GM18861 (cell line): ENCODE measurements around the gene RPLP2.

Experiments used
- ATAC-seq: cut with Tn5 transposase; IDR thresholded peaks from one replicate; pipeline ENCODE4 v1.9.1; 2021; ENCODE audit not compliant: unreplicated experiment

RPLP2 gene

DNA sequence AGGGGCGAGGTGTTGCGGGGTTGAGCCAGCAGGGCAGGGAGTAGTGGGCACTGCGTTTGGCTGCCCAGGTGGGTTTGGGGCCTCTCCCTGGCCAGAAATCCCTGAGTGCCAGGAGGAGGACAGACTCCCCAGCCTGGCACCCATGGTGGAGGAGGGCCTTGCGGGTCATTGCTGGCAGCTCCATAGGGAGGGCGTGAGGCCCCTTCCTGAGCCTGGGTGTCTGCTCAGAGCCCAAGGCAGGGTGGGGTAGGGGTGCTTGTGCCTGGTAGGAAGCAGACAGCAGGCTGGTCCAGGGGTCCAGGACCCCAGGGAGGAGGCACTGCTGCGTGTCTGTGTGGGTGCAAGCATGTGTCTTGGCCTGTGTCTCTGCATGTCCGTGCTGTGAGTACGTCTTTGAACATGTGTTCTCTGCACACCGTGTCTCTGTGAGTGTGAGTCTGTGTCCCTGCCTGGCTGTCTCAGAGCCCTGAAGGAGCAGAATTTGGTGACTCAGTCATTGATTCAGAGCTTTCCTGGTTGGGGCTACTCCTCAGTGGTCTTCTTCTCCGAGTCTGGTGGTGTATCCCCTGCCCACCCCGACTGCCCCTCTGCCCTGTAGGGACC, 36.8 kb downstream of the RPLP2 start:
- no peak for ATAC-seq

DNA sequence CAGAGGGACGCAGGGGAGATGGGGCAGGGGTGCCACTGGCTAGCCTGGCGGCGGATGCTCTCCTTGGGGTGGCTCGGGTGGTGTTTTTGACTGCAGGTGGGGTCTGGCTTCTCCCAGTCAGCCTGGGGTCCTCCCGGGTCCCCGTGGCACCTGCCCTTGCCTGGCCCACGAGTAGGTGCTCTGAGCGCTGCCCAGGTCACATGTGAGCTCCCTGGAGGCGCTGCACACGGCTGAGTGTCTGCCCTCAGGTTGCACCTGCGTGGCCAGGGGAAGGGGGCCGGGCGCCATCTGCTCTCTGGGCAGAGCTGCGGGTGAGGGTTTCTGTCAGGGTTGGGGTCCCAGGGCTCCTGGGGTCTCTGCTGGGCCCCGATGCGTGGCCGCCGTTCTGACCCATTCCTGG, 38.1 kb downstream of the RPLP2 start:
- no peak for ATAC-seq

DNA sequence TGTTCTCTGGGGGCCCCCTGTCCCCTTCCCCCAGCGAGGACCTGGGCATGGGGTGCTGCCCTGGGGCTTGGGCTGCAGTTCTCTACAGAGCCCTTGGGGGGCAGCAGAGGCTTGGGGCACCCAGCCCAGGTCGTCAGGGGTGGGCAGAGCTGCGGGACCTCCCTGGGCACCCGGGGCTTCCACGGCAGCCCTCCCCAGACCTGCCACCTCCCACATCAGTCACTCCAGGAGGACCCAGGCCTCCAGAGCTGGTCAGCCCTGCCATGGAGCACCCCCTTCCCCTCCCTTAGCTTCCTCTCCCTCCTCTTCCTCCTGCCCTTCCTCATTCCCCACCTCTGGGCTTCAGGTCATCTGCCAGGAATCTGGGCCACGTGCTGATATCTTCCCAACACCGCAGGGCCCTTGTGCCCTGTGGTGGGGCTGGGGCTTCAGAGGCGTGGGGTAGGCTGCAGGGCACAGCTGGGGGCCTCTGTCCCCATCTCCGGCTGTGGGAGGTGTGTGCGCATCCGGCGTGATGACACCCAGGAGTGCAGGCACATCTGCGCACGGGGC, 38.7 kb downstream of the RPLP2 start:
- ATAC-seq: no peak

GRCh38 chr11:849104-849824, 39.5 kb downstream of the RPLP2 start:
- no peak for ATAC-seq

- no peak for ATAC-seq
Observed at GRCh38 chr11:849951-850774, 40.4 kb downstream of the RPLP2 start.

- ATAC-seq: no peak
Observed at GRCh38 chr11:850775-851763, 41.3 kb downstream of the RPLP2 start.

DNA sequence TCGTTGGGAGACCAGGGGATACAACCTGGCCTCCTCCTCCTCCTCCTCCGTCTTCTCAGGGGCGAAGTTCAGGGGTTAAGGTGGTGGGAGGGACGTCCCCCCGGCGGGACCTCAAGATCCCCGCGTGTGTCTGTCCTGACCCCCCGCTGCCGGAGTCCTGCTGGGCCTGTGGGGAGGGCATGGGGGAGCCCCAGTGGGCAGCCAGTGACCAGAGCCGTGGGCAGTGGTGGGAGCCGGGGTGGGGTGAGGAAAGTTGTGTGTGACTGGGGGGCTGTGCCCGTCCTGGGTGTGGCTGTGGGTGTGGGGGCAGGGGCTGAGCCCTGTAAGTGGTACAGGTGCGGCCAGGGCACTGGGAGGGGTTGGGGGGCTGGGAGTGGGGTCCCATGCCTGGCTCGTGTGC, 43.0 kb downstream of the RPLP2 start:
- no peak for ATAC-seq

- ATAC-seq: no peak
Observed at GRCh38 chr11:853682-854448, 44.1 kb downstream of the RPLP2 start.

DNA sequence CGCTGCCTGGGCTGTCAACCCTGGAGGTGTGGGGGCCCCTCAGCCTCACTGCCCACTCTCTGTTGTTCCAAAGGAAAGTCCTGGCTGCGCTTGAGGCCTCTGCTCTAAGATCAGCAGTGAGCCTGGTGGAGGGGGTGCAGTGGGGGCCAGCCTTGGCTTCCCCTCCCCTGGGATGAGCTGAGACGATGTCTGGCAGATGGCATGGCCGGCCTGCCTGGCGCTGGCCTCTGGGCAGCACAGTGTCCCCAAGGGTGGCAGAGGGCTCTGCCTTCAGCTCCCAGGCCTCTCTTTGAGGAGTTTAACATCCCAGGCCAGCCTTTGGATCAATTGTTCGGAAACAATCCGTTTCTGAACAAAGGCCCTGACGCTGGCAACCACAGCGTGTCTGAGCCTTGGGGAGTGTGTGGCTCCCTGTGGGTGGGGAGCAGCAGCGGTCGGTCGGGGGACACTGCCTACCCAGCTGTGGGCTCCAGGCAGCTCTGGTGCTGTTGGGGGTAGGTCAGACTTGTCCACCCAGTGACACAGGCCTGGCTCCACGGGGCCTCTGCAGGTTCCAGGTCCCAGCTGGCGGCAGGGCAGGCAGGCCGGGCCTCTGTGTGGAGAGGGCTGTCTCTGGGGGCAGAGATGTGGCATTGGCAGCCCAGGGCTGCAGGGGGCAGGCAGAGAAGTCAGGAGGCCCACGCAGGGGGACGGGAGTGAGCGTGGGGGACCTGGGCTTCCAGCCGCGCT, 45.0 kb downstream of the RPLP2 start:
- ATAC-seq: no peak

GRCh38 chr11:855330-855674, 45.5 kb downstream of the RPLP2 start:
- ATAC-seq: no peak

GRCh38 chr11:855796-856195, 46.0 kb downstream of the RPLP2 start:
- no peak for ATAC-seq

DNA sequence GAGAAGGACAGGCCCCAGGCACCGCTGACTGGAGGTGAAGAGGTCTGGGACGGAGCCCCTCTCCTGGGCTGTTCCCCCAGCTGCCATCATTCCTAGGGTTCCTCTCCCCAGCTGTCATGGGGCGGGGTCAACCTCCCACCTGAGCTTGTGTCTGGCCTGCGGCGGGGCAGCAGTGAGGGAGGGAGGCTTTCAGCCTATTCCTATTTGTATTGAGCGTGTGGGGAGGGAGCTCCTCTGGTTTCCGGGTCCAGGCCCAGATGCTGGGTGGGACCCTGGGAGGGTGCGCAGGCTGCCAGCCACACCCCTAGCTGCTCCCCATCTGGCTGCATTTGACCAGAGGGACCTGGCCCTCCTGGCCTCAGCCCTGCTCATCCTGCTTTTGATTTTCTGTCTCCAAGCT, 46.6 kb downstream of the RPLP2 start:
- ATAC-seq: no peak

DNA sequence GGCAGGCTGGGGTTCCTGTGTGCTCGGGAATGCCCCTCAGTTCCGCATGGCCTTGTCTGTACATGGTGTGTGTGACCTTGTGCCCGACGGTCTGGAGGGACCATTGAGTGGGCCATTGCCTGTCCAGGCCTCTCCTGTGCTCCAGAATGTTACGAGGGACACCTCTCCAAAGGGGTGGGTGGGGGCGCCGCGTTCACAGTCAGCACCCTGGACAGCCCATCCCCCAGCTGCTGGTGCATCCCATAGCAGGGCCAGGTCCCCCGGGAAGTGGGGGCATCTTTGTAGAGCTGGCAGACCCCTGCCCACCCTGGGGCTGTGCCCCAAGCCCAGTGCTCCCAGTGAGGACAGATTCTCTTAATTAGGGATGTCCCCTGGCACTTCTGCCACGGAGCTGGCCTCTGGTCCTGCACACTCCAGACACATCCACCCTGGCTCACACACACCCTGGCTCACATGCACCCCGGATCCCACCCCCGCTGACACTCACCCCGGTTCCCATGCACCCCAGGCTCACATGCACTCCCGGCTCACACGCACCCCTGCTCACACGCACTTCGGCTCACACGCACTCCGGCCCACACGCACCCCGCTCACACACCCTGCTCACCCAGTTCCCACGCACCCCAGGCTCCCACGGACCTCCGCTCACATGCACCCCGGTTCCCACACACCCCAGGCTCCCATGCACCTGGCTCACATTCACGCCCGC, 48.4 kb downstream of the RPLP2 start:
- ATAC-seq: no peak

GRCh38 chr11:858762-859339, 49.1 kb downstream of the RPLP2 start:
- no peak for ATAC-seq

DNA sequence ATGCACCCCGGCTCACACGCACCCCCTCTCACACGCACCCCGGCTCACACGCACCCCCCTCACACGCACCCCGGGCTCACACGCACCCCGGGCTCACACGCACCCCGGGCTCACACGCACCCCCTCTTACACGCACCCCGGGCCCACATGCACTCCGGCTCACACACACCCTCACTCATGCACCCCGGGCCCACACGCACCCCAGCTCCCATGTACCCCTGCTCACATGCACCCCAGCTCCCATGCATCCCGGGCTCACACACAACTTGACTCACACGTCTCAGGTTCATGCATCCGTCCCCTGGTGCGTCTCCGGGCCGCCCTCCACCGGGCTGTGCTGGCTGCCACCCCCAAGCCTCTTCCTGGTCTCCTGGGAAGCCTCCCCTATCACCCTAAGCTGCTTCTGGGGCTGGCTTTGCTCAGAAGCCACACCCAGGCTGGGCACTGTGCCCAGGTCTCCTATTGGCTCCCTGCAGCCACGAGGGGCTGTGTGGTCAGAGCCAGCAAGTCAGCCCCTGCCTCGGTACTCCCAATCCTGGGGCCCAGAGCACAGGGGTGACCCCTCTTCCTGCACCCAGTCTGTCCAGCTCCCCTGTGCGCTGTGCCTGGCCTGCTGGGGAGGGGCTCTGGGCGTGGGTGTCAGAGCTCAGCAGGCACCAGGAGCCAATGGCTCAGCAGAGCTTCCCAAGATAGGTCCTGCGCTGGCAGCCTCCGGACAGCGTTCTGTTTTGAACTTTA, 49.8 kb downstream of the RPLP2 start:
- ATAC-seq: no peak

DNA sequence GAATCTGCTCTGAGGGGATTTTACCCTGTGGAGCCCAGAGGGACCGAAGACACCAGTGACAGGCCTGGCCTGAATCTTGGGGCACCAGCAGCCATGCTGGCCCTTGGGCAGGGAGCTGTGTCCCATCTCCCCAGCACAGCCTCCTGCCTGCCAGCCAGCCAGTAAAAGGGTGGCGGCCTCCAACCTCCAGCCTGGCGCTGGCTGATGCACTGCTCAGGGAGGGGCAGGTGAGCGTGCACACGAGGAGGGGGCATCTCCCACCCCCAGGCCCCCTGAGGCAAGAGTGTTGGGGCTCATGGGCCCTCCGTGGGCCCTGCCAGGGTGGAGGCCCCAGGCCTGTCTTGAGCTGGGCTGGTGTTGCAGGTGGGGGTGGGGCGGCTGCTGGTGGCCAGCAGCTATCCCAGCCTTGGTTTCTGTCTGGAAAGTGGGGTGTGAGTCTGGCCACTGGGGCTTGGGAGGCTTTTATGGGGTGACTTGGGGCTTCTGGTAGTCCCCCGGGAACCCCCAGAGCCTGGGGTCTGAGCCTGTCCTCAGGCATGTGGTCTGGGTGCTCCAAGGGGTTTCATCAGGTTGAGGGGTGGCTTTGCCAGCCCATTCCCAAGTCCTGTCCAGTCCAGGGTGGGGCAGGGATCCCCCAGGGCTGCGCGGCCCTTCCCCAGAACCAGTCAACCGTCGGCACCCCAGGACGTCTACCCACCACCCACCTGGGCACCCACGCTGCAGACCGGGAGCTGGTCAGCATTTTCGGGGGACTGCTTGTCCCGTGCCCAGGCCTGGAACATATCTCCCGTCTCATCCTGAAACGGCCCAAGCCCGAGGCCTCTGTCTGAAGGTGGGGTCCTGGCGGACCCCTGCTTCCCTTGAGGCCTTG, 50.7 kb downstream of the RPLP2 start:
- ATAC-seq: no peak

- no peak for ATAC-seq
Observed at GRCh38 chr11:861105-861479, 51.3 kb downstream of the RPLP2 start.
